ENCODE measurements around the gene IRX4. TPM values are rescaled to one million over a fixed set of nuclear protein-coding genes. Genes with fewer than 3 reads are reported as not detected.

IRX4 gene
- total and polyA plus RNA-seq, 9 of the 15 experiments (the other 6 are each of a cell fraction or from before 2014, with no cell fraction given) = not detected

GRCh38 chr5:1892211-1892610 is 9.5 kb upstream of the IRX4 start (continued):
- TF ChIP-seq BCLAF1 (IDR thresholded peaks at IDR 0.05; ENCODE audit: borderline replicate concordance in 1 of 2, control insufficient read depth in 1 of 2, low read depth in 2 of 2, low read length in 1 of 2) (no peak), ZBED1 (IDR thresholded peaks at IDR 0.05) (no peak), ZBTB43 (CRISPR knock-in tag; IDR thresholded peaks at IDR 0.05) (no peak), EGR1 (conservative IDR thresholded peaks at IDR 0.05) (no peak), ZBTB26 (CRISPR knock-in tag; IDR thresholded peaks at IDR 0.05) (no peak), TFE3 (CRISPR knock-in tag; IDR thresholded peaks at IDR 0.05) (no peak)

Measured in K562 (cell line).